GM18526 (cell line): ENCODE results near the gene PA2G4.

ENCODE experiments used
- POLR2A ChIP-seq: IDR thresholded peaks from 3 replicates; pipeline ENCODE4 v1.6.1; 2011; ENCODE audit not compliant: insufficient read length; ENCODE audit errors: extremely low read depth

PA2G4 gene

DNA sequence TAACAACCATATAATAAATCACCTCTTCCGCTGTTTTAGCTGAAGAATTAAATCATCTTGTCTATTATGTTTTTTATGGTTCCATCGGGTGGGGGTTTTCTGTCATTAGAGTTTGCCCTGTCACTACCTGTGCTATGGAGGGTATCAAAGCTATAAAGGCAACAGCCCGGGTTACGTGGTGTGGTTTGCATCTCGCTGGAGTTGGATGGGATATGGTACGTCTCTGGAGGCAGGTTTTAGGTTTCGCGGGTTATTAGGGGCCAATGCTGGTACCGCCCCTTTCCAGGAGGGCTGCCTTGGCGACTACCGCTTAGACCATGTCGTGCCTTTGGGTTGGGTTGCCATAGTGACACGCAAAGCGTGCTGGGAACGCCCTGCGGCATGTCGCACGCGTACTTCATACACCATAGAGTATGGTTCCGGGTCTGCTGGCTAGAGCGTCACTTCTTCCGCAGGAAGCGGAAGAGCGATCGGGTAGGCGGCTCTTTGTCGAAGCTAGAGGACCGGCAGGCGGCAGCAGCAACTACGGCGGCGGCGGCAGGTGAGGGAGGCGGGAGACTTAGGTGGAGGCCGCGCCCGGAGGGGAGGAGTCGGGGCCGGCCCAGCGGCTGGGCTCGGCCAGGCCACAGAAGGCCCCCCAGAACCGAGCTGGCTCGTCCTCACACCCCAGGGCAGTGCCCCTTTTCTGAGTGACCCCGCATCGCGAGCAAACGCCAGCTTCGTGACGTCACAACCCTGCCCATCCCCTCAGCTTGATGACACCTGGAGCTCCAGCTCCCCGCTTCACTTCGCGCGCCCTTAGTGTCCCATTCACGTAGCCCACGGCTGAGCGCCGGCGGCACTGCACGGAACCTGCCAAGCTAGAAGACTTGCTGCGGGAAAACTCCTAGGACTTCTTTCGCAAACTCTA is 13.7 kb downstream of the PA2G4 start, which contains the start of gene ZC3H10:
ZC3H10 (plus strand) TSS at position 489 of the 910 bp plus-strand sequence. CDS start 2,297 bp downstream, outside the sequence.
- TF ChIP-seq POLR2A = peak; percentile 98

DNA sequence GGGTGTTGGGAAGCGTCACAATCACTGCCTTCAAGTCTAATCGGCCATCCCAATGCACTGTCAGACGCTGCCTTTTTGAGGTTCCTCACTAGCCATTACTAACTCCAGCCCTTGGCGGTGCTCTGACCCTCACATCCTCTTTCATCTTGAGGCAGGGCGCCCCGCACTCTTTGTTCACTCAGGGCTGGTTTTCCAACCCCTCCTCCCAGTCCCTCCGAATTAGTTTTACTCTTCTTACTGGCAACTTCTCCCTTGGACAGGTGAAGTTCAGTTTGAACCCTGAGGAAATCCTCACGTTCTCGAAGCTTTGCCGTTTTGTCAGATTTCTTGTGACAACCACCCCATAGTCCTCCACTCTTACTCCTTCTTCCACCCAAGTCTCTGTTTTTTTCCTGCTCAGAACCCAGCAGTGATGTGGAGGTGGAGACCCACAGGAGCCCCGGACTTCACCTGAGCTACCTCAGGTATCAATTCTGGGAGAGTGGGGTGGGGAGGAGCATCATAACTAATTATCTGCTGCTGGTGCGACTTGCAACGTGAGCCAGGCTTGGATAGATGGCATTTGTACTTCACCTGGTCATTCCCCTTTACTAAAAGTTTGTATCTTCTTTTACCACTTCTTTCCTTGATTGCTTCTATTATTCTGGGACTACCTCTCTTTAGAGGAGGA is 14.5 kb downstream of the PA2G4 start:
- no peak for TF ChIP-seq POLR2A

DNA sequence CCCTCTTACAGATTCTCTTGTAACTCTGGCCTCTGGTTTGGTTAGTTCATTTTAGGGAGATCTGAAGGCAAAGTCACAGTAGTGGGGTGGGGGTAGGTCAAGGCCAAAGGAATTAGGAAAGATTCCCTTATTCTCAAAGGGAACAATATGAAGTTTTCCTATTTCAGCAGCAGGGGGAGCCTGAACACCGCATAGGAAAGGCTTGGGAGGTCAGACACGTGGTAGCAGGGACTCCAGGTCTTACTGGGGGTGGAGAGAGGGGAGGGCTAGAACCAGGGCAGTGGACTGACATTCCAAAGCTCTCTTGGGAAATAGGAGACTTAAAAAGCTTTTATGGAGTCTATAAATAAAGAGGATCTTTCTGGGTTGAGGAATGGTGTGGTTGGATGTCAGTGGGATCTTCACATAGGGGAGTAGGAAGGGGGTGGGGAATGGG is 15.0 kb downstream of the PA2G4 start:
- no peak for TF ChIP-seq POLR2A

DNA sequence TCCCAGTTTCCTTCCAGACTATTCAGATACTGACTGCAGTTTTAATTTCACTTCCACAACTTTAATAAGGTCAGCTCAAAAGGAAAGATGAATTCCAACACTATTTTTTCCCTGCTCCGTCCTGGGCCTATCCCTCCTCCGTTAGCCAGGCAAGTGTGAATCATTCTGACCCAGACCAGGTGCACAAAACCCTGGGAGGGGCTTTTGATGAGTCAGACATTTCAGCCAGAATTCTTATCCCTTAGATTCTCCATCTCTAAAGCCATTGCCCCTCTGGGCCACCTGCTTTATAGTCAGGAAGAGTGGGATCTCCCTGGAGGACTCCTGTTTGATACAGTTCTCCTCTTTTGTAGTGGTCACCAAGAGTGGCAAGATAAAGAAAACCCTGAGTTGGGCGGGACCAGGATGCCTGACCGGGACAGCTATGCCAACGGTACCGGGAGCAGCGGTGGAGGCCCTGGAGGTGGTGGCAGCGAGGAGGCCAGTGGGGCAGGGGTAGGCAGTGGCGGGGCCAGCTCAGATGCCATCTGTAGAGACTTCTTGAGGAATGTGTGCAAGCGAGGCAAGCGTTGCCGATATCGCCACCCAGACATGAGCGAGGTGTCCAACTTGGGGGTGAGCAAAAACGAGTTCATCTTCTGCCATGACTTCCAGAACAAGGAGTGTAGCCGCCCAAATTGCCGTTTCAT is 15.9 kb downstream of the PA2G4 start:
- no peak for TF ChIP-seq POLR2A

DNA sequence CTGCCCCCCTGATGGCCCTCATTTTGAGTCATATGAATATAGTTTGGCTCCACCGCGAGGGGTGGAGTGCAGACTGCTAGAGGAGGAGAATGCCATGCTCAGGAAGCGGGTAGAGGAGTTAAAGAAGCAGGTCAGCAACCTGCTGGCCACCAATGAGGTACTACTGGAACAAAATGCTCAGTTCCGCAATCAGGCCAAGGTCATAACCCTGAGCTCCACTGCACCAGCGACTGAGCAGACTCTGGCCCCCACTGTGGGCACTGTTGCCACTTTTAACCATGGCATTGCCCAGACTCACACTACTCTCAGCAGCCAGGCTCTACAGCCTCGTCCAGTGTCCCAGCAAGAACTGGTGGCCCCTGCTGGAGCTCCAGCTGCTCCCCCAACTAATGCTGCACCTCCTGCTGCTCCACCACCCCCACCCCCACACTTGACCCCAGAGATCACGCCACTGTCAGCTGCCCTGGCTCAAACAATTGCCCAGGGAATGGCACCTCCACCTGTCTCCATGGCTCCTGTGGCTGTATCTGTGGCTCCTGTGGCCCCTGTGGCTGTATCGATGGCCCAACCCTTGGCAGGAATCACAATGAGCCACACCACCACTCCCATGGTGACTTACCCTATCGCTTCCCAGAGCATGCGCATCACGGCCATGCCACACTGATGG is 17.0 kb downstream of the PA2G4 start:
- no peak for TF ChIP-seq POLR2A

DNA sequence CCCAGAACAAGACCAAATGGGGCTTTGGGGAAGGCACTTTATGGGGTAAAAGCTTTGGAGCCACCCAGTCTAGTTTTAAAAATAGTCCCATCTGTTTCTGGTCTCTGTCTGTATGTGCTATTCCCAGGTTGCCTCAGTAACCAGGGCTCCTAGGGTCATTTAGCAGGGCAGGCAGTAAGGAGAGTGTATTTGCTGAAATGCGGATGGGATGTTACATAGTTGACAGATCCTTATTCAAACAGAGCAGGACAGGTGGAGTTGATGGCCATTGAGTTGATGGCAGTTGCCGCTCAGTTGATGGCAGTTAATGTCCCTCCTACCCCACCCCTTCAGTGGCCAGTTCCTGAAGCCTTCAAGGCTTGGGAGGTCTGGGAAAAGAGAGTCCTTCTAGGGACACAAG is 18.3 kb downstream of the PA2G4 start:
- no peak for TF ChIP-seq POLR2A

DNA sequence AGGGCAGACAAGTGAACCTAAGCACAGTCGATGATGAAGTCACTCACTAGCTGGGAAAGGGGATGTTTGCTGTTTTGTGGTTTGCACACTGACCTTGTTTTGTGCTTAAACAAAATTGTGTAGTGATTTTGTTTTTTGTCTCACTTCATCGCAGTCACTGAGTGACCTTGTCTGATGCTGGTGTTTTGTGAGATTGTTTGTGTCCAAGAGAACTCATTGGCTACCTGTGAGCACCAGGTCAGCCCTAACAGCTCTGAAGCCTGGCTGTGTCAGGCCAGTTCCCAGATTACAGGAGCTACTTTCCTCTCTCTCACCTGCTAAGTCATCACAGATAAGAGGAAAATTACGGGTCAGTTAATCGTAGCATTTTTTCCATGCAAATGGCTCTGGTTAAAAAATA is 19.8 kb downstream of the PA2G4 start:
- no peak for TF ChIP-seq POLR2A

DNA sequence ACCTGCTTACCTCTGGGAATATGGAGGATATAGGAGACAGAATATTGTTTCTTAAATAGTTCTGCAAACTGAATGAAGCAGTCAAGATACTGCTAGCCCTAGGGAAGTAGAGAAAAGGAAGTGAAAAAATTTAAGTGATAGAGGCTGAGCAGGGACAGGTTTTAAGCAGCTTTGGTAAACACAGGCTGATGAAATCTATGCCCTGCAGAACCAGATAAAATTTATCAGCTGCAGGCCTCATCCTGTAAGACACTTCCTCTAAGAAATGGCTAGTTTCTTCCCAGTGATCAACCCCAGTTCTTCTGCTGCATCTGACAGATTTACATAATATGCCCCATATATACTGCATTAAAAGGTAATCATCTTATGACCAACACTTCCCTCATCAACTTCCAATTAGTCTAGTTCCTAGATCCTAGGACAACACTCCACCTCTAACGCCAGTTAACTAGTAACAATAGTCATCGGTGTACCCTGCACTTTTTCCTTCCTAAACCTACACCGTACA is 22.4 kb downstream of the PA2G4 start:
- TF ChIP-seq POLR2A = no peak

DNA sequence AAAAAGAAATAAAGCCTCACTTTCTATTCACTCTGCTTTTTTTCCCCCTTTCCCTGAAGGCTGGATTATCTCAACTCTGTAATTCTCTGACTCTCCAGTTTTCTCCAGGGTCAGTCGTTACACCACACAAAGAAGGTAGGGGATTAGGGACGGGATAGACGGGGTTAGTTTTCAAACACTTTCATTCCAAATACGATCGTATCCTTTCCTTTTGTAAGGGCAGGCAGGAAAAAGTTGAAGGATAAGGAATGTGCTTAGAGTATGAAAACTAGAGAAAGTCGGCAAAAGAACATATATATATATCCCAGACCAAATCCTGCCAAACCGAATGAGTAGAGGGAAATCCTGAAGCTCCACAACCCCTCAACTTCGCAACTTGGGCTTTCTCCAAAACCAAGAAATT is 23.1 kb downstream of the PA2G4 start:
- TF ChIP-seq POLR2A = no peak

DNA sequence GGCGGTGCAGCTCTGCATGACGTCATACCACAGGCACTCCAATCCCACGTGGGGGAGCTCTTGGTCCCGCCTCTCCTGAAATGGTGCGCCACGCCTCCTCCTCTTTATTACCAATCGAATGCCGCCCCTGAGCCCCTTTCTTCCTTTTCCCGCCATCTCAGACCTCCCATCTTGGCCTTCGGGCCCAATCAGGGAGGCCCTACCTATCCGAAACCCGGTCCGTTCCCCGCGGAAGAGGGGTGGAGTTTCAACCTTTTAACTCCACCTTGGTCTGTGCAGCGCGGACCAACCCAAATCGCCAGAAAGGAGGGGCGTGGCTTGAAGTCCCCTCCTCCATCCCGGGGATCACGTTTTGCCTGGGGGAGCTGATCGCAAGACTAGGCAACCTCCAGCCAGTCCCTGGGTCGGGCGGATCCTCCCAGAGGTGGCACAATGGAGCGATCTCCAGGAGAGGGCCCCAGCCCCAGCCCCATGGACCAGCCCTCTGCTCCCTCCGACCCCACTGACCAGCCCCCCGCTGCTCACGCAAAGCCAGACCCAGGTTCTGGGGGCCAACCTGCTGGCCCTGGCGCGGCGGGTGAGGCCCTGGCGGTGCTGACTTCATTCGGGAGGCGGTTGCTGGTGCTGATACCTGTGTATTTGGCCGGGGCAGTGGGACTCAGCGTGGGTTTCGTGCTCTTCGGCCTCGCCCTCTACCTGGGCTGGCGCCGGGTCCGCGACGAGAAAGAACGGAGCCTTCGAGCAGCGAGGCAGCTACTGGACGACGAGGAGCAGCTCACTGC is 23.7 kb downstream of the PA2G4 start, which contains the start of gene ESYT1:
ESYT1 (plus strand) TSS at position 380 of the 782 bp plus-strand sequence; CDS start at position 433, 53 bp downstream.
- TF ChIP-seq POLR2A = peak; percentile 78

DNA sequence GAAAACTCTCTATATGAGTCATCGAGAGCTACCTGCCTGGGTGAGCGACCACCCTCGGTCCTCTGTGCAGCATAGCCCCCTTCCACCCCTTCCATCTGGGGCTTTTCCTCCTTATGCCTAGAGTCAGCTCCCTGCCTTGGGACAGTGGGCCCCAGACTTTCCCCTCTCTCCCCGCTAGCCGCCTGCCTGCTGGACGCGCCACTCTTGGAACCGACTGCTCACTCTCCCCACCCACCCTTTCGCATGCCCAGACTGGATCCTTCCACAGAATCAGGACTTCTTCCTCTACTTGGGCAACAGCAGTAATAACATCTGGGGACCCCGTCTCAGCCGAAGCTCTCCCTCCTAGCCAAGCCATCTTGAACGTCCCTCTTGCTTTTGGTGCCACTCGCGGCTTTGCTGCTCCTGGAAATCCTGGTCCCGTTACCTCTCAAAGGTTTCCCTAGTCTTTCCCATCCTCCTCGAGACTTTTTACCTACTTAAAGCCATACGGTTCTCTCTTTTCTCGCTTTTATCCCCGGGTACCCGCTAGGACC is 24.4 kb downstream of the PA2G4 start:
- TF ChIP-seq POLR2A = no peak

DNA sequence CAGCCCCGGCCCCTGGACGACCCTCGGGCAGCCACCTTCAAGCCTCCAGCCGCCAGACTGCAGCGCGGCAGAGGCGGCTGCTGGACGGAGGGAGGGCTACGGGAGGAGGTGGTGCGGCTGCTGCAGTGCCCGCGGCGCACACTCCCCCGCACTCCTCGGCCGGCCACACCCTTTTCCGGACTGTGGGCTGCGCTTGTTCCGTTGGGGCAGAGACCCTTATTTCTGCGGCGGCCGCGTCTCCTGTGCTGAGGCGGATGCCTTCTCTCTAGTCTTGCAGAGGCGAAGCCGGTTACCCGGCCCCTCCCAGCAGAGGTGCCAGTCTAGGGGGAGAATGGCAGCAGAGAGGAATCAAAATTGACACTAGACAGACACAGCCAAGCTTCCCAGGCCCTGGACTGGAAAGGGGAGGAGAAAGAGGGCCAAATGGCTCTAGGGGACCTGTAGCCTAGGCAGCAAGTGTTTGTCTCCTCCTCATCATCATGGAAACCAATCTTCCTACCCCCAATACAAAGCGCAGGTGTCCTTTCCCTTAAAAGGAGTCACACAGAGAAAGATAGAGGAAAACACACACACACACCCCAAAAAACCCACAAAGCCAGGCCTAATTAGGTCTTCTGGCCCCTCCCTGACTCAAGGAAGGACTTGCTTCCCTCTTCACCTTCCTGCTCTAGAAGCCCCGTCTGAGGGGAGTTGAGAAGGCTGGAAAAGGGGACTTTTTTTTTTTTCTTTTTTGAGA is 25.0 kb downstream of the PA2G4 start:
- TF ChIP-seq POLR2A = no peak

DNA sequence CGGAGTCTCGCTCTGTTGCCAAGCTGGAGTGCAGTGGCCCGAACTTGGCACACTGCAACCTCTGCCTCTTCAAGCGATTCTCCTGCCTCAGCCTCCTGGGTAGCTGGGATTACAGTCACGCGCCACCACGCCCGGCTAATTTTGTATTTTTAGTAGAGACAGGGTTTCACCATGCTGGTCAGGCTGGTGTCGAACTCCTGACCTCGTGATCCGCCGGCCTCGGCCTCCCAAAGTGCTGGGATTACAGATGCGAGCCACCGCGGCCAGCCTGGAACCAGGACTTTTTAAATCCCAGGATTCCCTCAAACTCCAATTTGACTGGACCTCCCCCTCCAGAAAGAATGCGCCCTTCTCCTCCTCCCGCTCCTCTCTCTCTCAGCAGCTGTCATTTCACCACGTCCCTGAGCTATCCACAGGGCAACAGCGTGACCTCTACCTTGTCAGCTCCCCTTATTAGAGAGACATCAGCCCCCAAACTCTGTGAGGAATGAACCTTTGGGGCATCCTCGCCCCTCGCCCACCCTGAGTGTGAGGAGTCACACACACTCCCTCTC is 25.7 kb downstream of the PA2G4 start:
- no peak for TF ChIP-seq POLR2A

DNA sequence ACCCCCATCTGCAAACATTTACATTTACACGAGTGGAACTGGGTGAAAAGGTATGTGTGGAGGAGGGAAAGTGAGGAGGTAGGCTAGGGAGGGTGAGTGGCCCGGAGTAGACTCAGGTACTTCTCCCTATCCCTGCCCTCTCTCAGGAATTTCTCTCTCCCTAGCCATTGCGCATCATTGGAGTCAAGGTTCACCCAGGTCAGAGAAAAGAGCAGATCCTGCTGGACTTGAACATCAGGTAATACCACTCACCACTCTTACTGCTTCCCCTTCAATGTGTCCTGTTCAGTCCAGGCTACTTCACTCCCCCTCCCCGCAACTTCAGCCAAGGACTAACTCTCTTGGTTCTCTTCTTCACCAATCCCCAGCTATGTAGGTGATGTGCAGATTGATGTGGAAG is 26.5 kb downstream of the PA2G4 start:
- no peak for TF ChIP-seq POLR2A
